Measurements from ENCODE around the gene PHF2.

DNA sequence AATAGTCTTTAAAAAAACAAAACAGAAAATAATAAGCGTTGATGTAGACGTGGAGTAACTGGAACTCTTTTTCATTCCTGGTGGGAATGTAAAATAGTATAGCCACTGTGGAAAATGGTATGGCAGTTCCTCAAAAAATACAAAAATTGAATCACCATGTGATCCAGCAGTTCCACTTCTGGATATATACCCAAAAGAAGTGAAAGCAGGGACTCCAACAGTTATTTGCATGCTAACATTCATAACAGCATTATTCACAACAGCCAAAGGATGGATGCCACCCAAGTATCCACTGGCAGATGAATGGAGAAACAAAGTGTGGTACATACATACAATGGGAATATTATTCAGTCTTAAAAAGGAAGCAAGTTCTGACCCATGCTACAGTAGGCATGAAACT, 4.2 kb upstream of the PHF2 start:
- TF ChIP-seq, protein P1, sequence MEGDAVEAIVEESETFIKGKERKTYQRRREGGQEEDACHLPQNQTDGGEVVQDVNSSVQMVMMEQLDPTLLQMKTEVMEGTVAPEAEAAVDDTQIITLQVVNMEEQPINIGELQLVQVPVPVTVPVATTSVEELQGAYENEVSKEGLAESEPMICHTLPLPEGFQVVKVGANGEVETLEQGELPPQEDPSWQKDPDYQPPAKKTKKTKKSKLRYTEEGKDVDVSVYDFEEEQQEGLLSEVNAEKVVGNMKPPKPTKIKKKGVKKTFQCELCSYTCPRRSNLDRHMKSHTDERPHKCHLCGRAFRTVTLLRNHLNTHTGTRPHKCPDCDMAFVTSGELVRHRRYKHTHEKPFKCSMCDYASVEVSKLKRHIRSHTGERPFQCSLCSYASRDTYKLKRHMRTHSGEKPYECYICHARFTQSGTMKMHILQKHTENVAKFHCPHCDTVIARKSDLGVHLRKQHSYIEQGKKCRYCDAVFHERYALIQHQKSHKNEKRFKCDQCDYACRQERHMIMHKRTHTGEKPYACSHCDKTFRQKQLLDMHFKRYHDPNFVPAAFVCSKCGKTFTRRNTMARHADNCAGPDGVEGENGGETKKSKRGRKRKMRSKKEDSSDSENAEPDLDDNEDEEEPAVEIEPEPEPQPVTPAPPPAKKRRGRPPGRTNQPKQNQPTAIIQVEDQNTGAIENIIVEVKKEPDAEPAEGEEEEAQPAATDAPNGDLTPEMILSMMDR (IDR thresholded peaks at IDR 0.05) = no peak
- TF ChIP-seq POLR2A (IDR thresholded peaks at IDR 0.05) = no peak

Measured in body of pancreas (tissue), 4 donors.